HEK293 (cell line): ENCODE results near the gene GET3.

ENCODE experiments used
- BCL11A ChIP-seq: fragments of 450-650 bp; formaldehyde crosslinking; IDR thresholded peaks from 2 replicates; pipeline ENCODE4 v1.5.1; 2016; ENCODE audit warnings: low read depth, missing biosample characterization, missing genetic modification characterization
- RBAK ChIP-seq: fragments of 450-650 bp; formaldehyde crosslinking; IDR thresholded peaks from 2 replicates; pipeline ENCODE4 v1.5.1; 2016; ENCODE audit warnings: missing biosample characterization, missing genetic modification characterization
- ZBTB17 ChIP-seq: fragments of 450-650 bp; formaldehyde crosslinking; IDR thresholded peaks from 2 replicates; pipeline ENCODE4 v1.5.1; 2016; ENCODE audit warnings: missing biosample characterization, missing genetic modification characterization
- ZNF132 ChIP-seq: fragments of 450-650 bp; formaldehyde crosslinking; IDR thresholded peaks from 2 replicates; pipeline ENCODE4 v1.5.1; 2017; ENCODE audit warnings: missing biosample characterization, missing genetic modification characterization, borderline replicate concordance
- ZNF423 ChIP-seq: fragments of 450-650 bp; formaldehyde crosslinking; IDR thresholded peaks from 2 replicates; pipeline ENCODE4 v1.5.1; 2016; ENCODE audit warnings: missing biosample characterization, missing genetic modification characterization
- ZNF510 ChIP-seq: fragments of 450-650 bp; formaldehyde crosslinking; IDR thresholded peaks from 2 replicates; pipeline ENCODE4 v1.5.1; 2018; ENCODE audit warnings: mild to moderate bottlenecking, missing genetic modification characterization, missing biosample characterization; ENCODE audit not compliant: insufficient replicate concordance
- ZNF514 ChIP-seq: fragments of 450-650 bp; formaldehyde crosslinking; IDR thresholded peaks from 2 replicates; pipeline ENCODE4 v1.5.1; 2016; ENCODE audit warnings: missing biosample characterization, missing genetic modification characterization
- ZNF530 ChIP-seq: fragments of 450-650 bp; formaldehyde crosslinking; IDR thresholded peaks from 2 replicates; pipeline ENCODE4 v1.5.1; 2016; ENCODE audit warnings: low read depth, missing biosample characterization, missing genetic modification characterization
- ZNF555 ChIP-seq: fragments of 450-650 bp; formaldehyde crosslinking; conservative IDR thresholded peaks from 2 replicates; pipeline ENCODE4 v1.5.1; 2017; ENCODE audit warnings: missing biosample characterization, mild to moderate bottlenecking, missing genetic modification characterization, inconsistent platforms
- ZNF571 ChIP-seq: fragments of 450-650 bp; formaldehyde crosslinking; IDR thresholded peaks from 2 replicates; pipeline ENCODE4 v1.5.0; 2017; ENCODE audit warnings: missing biosample characterization, missing genetic modification characterization
- ZNF585B ChIP-seq: fragments of 450-650 bp; formaldehyde crosslinking; IDR thresholded peaks from 2 replicates; pipeline ENCODE4 v1.5.1; 2016; ENCODE audit warnings: missing biosample characterization, missing genetic modification characterization
- ZNF623 ChIP-seq: fragments of 450-650 bp; formaldehyde crosslinking; IDR thresholded peaks from 2 replicates; pipeline ENCODE4 v1.5.1; 2016; ENCODE audit warnings: missing biosample characterization, missing genetic modification characterization
- ZNF624 ChIP-seq: fragments of 450-650 bp; formaldehyde crosslinking; IDR thresholded peaks from 2 replicates; pipeline ENCODE4 v1.5.1; 2017; ENCODE audit warnings: missing biosample characterization, missing genetic modification characterization
- ZNF664 ChIP-seq: fragments of 450-650 bp; formaldehyde crosslinking; IDR thresholded peaks from 2 replicates; pipeline ENCODE4 v1.5.1; 2016; ENCODE audit warnings: missing biosample characterization, missing genetic modification characterization
- ZNF677 ChIP-seq: fragments of 450-650 bp; IDR thresholded peaks from 2 replicates; pipeline ENCODE4 v1.5.0; 2018; ENCODE audit warnings: missing biosample characterization, mild to moderate bottlenecking, missing genetic modification characterization, moderate library complexity
- ZNF777 ChIP-seq: fragments of 450-650 bp; formaldehyde crosslinking; IDR thresholded peaks from 2 replicates; pipeline ENCODE4 v1.5.1; 2017; ENCODE audit warnings: missing biosample characterization, missing genetic modification characterization, borderline replicate concordance
- TF ChIP-seq, protein P1 (sequence below): fragments of 450-650 bp; formaldehyde crosslinking; IDR thresholded peaks from 2 replicates; pipeline ENCODE4 v1.5.1; 2016; ENCODE audit warnings: missing biosample characterization, missing genetic modification characterization, borderline replicate concordance
- TF ChIP-seq, protein P2 (sequence below): fragments of 450-650 bp; formaldehyde crosslinking; IDR thresholded peaks from 2 replicates; pipeline ENCODE4 v1.5.0; 2017; ENCODE audit warnings: missing biosample characterization, missing genetic modification characterization, borderline replicate concordance
- TF ChIP-seq, protein P3 (sequence below): fragments of 450-650 bp; formaldehyde crosslinking; IDR thresholded peaks from 2 replicates; pipeline ENCODE4 v1.5.1; 2016; ENCODE audit warnings: missing biosample characterization, missing genetic modification characterization
- TF ChIP-seq, protein P4 (sequence below): fragments of 450-650 bp; formaldehyde crosslinking; IDR thresholded peaks from 2 replicates; pipeline ENCODE4 v1.5.1; 2017; ENCODE audit warnings: missing biosample characterization, missing genetic modification characterization
- TF ChIP-seq, protein P5 (sequence below): fragments of 450-650 bp; formaldehyde crosslinking; IDR thresholded peaks from 2 replicates; pipeline ENCODE4 v1.5.1; 2016; ENCODE audit warnings: missing biosample characterization, missing genetic modification characterization
- TF ChIP-seq, protein P6 (sequence below): fragments of 450-650 bp; formaldehyde crosslinking; conservative IDR thresholded peaks from 2 replicates; pipeline ENCODE4 v1.5.1; 2016; ENCODE audit warnings: low read depth, missing biosample characterization, missing genetic modification characterization

Gene GET3

DNA sequence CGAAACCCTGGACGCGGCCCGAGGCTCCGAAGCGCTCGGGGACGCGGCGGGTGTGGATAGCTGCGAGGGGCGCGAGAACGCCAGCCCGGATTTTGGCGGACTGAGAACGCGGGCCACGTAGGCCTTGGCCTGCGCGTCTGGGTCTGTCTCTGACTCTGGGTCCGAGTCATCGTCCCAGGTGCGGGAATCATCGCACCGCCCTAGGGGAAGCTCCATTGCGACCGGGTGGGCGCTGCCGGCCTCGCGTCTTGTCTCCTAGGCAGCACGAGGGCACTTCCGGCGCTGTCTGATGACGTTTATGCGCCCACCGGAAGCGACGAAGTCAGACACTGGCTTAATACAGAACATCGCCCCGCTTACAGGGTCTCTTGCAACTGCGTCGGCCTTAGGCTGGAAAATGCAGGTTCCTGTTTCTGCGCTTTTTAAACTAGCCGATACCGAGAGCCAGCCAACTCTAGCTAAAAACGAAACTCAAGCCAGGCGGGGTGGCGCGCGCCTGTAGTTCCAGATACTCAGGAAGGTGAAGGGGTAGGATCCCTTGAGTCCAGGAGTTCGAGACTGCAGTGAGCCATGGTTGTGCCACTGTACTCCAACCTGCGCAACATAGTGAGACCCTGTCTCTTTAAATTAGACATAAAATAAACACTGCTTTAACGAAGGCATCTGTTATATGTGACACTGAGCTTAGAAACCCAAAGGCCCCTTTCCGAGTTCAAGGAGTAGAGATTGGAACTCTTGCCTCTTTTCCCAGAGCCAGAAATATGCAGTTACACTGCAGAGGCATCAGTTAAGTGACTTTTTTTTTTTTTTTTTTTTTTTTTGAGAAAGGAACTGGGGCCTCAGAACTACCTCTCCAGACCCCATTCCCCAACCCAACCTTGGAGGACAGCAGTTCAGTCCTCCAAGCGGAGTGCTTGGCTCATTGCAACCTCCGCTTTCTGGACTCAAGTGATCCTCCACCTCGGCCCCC lies 40.6 kb upstream of the GET3 start, which contains the start of gene FBXW9 (continued):
- TF ChIP-seq, protein P1, sequence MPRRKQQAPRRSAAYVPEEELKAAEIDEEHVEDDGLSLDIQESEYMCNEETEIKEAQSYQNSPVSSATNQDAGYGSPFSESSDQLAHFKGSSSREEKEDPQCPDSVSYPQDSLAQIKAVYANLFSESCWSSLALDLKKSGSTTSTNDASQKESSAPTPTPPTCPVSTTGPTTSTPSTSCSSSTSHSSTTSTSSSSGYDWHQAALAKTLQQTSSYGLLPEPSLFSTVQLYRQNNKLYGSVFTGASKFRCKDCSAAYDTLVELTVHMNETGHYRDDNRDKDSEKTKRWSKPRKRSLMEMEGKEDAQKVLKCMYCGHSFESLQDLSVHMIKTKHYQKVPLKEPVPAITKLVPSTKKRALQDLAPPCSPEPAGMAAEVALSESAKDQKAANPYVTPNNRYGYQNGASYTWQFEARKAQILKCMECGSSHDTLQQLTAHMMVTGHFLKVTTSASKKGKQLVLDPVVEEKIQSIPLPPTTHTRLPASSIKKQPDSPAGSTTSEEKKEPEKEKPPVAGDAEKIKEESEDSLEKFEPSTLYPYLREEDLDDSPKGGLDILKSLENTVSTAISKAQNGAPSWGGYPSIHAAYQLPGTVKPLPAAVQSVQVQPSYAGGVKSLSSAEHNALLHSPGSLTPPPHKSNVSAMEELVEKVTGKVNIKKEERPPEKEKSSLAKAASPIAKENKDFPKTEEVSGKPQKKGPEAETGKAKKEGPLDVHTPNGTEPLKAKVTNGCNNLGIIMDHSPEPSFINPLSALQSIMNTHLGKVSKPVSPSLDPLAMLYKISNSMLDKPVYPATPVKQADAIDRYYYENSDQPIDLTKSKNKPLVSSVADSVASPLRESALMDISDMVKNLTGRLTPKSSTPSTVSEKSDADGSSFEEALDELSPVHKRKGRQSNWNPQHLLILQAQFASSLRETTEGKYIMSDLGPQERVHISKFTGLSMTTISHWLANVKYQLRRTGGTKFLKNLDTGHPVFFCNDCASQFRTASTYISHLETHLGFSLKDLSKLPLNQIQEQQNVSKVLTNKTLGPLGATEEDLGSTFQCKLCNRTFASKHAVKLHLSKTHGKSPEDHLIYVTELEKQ: no peak
- TF ChIP-seq ZNF677 (tag by site-specific recombination) (no peak), ZNF623 (tag by site-specific recombination) (no peak), ZNF423 (tag by site-specific recombination) (no peak), ZBTB17 (peak; percentile 95), ZNF530 (tag by site-specific recombination) (no peak), ZNF571 (tag by site-specific recombination) (no peak), ZNF510 (tag by site-specific recombination) (no peak), ZNF777 (tag by site-specific recombination) (no peak), ZNF555 (tag by site-specific recombination) (no peak), ZNF585B (no peak), BCL11A (tag by site-specific recombination) (no peak), RBAK (tag by site-specific recombination) (no peak), ZNF514 (tag by site-specific recombination) (no peak), ZNF624 (tag by site-specific recombination) (no peak), ZNF132 (no peak), ZNF664 (tag by site-specific recombination) (peak; percentile 33; the same call in 1 of the 2 replicates)
- TF ChIP-seq, protein P2, sequence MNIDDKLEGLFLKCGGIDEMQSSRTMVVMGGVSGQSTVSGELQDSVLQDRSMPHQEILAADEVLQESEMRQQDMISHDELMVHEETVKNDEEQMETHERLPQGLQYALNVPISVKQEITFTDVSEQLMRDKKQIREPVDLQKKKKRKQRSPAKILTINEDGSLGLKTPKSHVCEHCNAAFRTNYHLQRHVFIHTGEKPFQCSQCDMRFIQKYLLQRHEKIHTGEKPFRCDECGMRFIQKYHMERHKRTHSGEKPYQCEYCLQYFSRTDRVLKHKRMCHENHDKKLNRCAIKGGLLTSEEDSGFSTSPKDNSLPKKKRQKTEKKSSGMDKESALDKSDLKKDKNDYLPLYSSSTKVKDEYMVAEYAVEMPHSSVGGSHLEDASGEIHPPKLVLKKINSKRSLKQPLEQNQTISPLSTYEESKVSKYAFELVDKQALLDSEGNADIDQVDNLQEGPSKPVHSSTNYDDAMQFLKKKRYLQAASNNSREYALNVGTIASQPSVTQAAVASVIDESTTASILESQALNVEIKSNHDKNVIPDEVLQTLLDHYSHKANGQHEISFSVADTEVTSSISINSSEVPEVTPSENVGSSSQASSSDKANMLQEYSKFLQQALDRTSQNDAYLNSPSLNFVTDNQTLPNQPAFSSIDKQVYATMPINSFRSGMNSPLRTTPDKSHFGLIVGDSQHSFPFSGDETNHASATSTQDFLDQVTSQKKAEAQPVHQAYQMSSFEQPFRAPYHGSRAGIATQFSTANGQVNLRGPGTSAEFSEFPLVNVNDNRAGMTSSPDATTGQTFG: no peak
- TF ChIP-seq, protein P3, sequence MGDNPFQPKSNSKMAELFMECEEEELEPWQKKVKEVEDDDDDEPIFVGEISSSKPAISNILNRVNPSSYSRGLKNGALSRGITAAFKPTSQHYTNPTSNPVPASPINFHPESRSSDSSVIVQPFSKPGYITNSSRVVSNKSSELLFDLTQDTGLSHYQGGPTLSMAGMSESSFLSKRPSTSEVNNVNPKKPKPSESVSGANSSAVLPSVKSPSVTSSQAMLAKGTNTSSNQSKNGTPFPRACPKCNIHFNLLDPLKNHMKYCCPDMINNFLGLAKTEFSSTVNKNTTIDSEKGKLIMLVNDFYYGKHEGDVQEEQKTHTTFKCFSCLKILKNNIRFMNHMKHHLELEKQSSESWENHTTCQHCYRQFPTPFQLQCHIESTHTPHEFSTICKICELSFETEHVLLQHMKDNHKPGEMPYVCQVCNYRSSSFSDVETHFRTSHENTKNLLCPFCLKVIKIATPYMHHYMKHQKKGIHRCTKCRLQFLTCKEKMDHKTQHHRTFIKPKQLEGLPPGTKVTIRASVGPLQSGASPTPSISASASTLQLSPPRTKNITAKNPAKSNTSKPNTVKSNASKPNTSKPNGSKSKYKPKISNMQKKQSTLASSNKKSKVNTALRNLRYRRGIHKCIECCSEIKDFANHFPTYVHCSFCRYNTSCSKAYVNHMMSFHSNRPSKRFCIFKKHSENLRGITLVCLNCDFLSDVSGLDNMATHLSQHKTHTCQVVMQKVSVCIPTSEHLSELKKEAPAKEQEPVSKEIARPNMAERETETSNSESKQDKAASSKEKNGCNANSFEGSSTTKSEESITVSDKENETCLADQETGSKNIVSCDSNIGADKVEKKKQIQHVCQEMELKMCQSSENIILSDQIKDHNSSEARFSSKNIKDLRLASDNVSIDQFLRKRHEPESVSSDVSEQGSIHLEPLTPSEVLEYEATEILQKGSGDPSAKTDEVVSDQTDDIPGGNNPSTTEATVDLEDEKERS (tag by site-specific recombination): no peak
- TF ChIP-seq, protein P4, sequence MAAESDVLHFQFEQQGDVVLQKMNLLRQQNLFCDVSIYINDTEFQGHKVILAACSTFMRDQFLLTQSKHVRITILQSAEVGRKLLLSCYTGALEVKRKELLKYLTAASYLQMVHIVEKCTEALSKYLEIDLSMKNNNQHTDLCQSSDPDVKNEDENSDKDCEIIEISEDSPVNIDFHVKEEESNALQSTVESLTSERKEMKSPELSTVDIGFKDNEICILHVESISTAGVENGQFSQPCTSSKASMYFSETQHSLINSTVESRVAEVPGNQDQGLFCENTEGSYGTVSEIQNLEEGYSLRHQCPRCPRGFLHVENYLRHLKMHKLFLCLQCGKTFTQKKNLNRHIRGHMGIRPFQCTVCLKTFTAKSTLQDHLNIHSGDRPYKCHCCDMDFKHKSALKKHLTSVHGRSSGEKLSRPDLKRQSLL (tag by site-specific recombination): no peak
- TF ChIP-seq, protein P5, sequence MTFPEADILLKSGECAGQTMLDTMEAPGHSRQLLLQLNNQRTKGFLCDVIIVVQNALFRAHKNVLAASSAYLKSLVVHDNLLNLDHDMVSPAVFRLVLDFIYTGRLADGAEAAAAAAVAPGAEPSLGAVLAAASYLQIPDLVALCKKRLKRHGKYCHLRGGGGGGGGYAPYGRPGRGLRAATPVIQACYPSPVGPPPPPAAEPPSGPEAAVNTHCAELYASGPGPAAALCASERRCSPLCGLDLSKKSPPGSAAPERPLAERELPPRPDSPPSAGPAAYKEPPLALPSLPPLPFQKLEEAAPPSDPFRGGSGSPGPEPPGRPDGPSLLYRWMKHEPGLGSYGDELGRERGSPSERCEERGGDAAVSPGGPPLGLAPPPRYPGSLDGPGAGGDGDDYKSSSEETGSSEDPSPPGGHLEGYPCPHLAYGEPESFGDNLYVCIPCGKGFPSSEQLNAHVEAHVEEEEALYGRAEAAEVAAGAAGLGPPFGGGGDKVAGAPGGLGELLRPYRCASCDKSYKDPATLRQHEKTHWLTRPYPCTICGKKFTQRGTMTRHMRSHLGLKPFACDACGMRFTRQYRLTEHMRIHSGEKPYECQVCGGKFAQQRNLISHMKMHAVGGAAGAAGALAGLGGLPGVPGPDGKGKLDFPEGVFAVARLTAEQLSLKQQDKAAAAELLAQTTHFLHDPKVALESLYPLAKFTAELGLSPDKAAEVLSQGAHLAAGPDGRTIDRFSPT (tag by site-specific recombination): no peak
- TF ChIP-seq, protein P6, sequence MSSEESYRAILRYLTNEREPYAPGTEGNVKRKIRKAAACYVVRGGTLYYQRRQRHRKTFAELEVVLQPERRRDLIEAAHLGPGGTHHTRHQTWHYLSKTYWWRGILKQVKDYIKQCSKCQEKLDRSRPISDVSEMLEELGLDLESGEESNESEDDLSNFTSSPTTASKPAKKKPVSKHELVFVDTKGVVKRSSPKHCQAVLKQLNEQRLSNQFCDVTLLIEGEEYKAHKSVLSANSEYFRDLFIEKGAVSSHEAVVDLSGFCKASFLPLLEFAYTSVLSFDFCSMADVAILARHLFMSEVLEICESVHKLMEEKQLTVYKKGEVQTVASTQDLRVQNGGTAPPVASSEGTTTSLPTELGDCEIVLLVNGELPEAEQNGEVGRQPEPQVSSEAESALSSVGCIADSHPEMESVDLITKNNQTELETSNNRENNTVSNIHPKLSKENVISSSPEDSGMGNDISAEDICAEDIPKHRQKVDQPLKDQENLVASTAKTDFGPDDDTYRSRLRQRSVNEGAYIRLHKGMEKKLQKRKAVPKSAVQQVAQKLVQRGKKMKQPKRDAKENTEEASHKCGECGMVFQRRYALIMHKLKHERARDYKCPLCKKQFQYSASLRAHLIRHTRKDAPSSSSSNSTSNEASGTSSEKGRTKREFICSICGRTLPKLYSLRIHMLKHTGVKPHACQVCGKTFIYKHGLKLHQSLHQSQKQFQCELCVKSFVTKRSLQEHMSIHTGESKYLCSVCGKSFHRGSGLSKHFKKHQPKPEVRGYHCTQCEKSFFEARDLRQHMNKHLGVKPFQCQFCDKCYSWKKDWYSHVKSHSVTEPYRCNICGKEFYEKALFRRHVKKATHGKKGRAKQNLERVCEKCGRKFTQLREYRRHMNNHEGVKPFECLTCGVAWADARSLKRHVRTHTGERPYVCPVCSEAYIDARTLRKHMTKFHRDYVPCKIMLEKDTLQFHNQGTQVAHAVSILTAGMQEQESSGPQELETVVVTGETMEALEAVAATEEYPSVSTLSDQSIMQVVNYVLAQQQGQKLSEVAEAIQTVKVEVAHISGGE (tag by site-specific recombination): peak; percentile 88
